AG04449 (cell line): ENCODE measurements around the gene ZBTB43.
"Not testable (repeated sequence)": the region's sequence is repeated elsewhere in the genome, so short reads cannot be mapped to it uniquely, and the experiment has no call there.

Experiments used
- CTCF ChIA-PET: fragments of 350-600 bp; formaldehyde crosslinking; extraction: SDS; loops from one replicate; lab custom pipeline; 2021; ENCODE audit warnings: antibody characterized with exemption; lab: Yijun Ruan, JAX
- POLR2A ChIA-PET: fragments of 400-600, 350-600 bp; formaldehyde crosslinking; extraction: SDS; loops from one replicate; lab custom pipeline; 2020; ENCODE audit warnings: antibody characterized with exemption, inconsistent platforms; lab: Yijun Ruan, JAX
- DNase-seq: peaks from one replicate; pipeline ENCODE4 v3.0.0-alpha.2; 2010; ENCODE audit warnings: low read depth, low spot score
- H3K4me3 ChIP-seq: 2 replicates; pipeline ENCODE4 v1.5.1; 2011; ENCODE audit warnings: low read depth, mild to moderate bottlenecking, control low read depth, low read length
- CTCF ChIP-seq: IDR thresholded peaks from one replicate; pipeline ENCODE4 v1.5.1; 2011; ENCODE audit warnings: mild to moderate bottlenecking, moderate library complexity, low read length, control low read depth, inconsistent platforms; ENCODE audit not compliant: insufficient read depth; ENCODE audit errors: missing control alignments

The ZBTB43 gene

GRCh38 chr9:126763130-126763764 is 41.6 kb upstream of the ZBTB43 start:
- DNase-seq: no peak
- CTCF ChIA-PET: interaction anchor here (0.6 to 4.2 kb wide), 5 partner anchors 13 to 60 kb away, joined by 3 to 19 read pairs (median 4); no protein-coding TSS in a partner anchor
- POLR2A ChIA-PET: no interaction called here
- H3K4me3 ChIP-seq: no peak overlapping the region
- TF ChIP-seq CTCF: no peak

- POLR2A ChIA-PET: no interaction called here
- peak; percentile 47 for TF ChIP-seq CTCF
These were observed 31.7 kb upstream of the ZBTB43 start for GRCh38 chr9:126773004-126773607.

GRCh38 chr9:126775926-126776325 is 28.9 kb upstream of the ZBTB43 start:
- DNase-seq: no peak
- CTCF ChIA-PET: interaction anchor here (0.9 to 2.0 kb wide), 5 partner anchors 14 to 285 kb away, joined by 3 to 9 read pairs (median 4); no protein-coding TSS in a partner anchor
- no peak for TF ChIP-seq CTCF
- POLR2A ChIA-PET: no interaction called here
- H3K4me3 ChIP-seq: no peak overlapping the region

More at GRCh38 chr9:126773004-126773607, 31.7 kb upstream of the ZBTB43 start:
- no peak for DNase-seq
- CTCF ChIA-PET: interaction anchor here (2.0 to 2.4 kb wide), 2 partner anchors 9 to 14 kb away, joined by 6 to 18 read pairs; no protein-coding TSS in a partner anchor
- no peak overlapping the region for H3K4me3 ChIP-seq

- no peak for DNase-seq
- POLR2A ChIA-PET: no interaction called here
- no peak for TF ChIP-seq CTCF
- H3K4me3 ChIP-seq: no peak overlapping the region
- CTCF ChIA-PET: interaction anchor here (1.0 to 10.1 kb wide), 5 partner anchors 10 to 277 kb away, joined by 3 to 252 read pairs (median 4); no protein-coding TSS in a partner anchor
These were observed 27.1 kb upstream of the ZBTB43 start for GRCh38 chr9:126777733-126778132.

GRCh38 chr9:126778141-126778540 is 26.7 kb upstream of the ZBTB43 start:
- TF ChIP-seq CTCF: no peak
- CTCF ChIA-PET: interaction anchor here (1.0 to 10.1 kb wide), 6 partner anchors 10 to 278 kb away, joined by 3 to 252 read pairs (median 28); no protein-coding TSS in a partner anchor

GRCh38 chr9:126778696-126779095 is 26.1 kb upstream of the ZBTB43 start:
- CTCF ChIA-PET: interaction anchor here (1.4 to 10.1 kb wide), 5 partner anchors 9 to 278 kb away, joined by 3 to 252 read pairs (median 53); no protein-coding TSS in a partner anchor
- H3K4me3 ChIP-seq, DNase-seq, POLR2A ChIA-PET: not testable (repeated sequence)

More at GRCh38 chr9:126778141-126778540, 26.7 kb upstream of the ZBTB43 start:
- H3K4me3 ChIP-seq: no peak overlapping the region
- POLR2A ChIA-PET: no interaction called here
- no peak for DNase-seq
